GM19397 (cell line): ENCODE results near the gene ISM1.
"Not testable (repeated sequence)": the region's sequence is repeated elsewhere in the genome, so short reads cannot be mapped to it uniquely, and the experiment has no call there.

Experiments used
- ATAC-seq: cut with Tn5 transposase; IDR thresholded peaks from one replicate; pipeline ENCODE4 v1.9.1; 2021; ENCODE audit warnings: mild to moderate bottlenecking, moderate library complexity; ENCODE audit not compliant: unreplicated experiment

Gene ISM1

DNA sequence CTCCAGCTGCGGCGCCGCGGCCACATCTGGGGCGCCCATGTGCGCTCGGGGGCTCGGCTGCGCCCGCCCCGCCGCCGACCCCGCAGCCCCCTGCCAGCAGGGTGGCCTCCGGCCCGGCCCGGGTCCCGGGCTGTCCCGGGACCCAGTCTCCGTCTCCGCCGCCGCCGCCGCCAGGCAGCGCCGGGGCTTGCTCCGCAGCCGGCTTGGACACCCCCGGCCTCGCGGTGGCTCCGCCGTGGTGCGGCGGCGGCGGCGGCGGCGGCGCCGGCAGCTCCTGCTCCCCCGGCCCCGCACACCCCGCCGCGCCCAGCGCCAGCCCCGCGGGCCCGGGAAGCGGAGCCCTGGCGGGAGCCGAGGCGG is 219 bp downstream of the ISM1 start:
- ATAC-seq, result peak; percentile 41

DNA sequence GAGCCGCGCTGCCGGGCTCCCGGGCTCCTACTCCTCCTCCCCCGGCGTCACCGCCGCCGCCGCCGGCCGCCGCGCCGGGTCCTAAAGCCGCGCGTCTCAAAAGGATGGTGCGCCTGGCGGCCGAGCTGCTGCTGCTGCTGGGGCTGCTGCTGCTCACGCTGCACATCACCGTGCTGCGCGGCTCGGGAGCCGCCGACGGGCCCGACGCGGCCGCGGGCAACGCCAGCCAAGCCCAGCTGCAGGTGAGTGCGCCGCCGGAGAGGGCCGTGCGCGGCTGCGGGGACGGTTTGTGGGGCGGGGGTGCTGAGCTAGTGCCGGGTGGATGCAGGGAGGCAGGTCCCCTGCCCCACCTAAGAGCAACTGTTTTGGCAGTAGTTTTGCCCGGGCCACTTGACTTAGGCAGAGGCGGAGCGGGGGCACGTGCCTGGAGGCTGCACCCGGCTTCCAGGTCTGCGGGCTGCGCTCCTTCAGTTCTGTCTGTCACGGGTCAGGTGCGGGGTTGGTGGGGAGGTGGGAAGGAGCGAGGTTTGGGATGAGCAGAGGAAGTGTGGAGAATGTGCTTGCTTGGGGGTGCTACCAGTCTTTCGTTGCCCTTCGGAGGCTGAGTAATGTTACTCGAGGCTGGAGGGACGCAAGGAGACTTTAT is 722 bp downstream of the ISM1 start:
- ATAC-seq, result peak; percentile 87

- no peak for ATAC-seq
These were observed 1.2 kb downstream of the ISM1 start for GRCh38 chr20:13222319-13222716.

DNA sequence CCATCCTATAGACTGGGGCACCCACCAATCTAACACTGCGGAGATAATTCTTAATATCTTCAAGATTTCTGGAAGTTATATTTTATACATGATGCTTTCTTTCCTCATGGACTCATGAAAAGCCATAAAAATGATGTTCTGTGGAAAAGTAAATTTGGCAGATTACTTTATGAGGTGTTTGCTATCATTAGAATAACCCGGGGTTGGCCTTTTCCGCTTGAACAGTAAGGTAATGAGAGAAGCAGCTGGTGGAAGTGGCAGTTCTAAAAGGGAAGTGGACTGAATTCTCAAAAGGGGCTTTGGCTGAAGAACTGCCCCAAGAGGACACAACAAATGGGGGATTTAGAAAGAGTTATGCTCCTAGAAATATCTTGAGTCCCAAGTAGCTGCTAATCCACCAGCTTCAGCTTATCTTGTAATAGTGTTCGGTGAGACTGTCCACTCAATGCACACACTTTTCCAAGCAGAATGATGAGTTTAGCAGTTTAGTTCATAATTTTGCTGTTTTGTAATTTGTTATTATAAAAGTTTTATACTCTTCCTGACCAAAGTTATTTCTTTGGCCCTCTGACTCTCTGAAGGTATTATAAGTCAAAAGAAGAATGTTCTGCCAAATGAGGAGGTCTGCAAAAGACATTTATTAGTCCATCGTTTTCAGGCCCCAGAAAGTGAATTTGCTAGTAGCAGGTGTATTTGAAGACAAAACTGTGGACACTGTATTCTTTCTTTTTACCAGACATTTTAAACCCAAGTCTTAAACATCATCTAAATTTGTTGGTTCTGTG is 2.9 kb downstream of the ISM1 start:
- ATAC-seq, result no peak

DNA sequence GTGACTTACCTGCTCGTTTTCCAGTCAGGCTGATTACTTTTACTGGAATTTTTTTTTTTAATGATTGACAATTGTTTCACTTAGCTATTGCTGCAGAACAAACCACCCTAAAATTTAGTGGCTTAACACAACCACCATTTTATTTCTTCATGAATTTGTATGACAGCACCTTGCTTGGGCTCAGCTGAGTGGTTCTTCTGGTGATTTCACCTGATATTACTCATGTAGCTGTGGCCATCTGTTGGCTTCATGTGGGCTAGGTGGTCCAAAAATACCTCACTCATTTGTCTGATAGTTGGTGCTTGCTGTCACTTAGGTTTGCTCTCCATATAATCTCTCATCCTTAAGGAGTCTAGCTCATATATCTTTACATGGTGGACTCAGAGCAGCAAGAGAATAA is 5.3 kb downstream of the ISM1 start:
- no peak for ATAC-seq

DNA sequence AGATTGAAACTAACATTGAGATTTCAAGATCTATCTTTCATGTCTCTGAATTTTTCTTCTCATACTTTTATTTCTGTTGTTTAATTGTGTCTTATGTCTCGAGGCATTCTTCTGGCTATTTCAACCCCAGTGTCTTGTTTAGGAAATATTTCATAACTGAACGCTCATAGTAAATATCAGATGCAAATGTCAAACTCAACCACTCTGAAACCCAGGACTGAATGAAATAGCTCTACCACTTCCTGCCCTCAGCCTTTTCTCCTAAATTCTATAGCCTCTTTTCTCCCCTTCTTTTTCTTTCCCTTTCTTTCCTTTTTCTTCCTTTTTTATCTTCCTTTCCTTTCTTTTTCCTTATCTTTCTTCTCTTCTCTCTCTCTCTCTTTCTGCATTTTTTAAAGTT is 7.7 kb downstream of the ISM1 start:
- no peak for ATAC-seq

GRCh38 chr20:13229538-13229937 is 8.5 kb downstream of the ISM1 start:
- peak; percentile 70 for ATAC-seq

GRCh38 chr20:13231031-13231752 is 10.1 kb downstream of the ISM1 start:
- no peak for ATAC-seq

- ATAC-seq, result no peak
These were observed 11.9 kb downstream of the ISM1 start for GRCh38 chr20:13232999-13233398.

GRCh38 chr20:13234961-13235360 is 13.9 kb downstream of the ISM1 start:
- no peak for ATAC-seq

GRCh38 chr20:13236360-13236759 is 15.3 kb downstream of the ISM1 start:
- ATAC-seq, result not testable (repeated sequence)

DNA sequence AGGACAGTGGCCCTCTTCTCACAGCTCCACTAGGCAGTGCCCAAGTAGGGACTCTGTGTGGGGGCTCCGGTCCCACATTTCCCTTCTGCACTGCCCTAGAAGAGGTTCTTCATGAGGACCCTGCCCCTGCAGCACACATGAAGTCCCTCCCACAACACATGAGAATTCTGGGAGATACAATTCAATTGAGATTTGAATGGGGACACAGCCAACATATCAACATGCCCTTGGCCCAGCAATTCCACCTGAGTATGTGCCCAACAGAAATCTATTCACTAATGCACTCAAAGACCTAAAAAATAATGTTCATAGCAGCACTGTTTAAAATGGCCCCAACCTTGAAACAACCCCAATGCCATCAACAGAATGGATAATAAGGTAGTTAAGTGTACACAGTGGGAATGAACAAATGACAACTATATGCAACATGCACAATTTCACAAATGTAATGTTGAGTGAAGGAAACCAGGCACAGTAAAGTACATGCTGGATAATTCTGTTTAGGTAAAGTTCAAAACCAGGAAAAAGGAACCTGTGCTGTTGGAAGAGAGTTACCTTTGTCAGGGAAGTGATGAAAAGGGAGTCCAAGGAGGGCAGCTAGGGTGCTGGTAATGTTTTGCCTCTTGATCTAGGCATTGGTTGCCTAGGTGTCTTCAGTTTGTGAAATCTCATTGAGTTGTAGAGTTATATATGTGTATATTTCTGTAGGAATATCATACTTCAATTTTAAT is 16.1 kb downstream of the ISM1 start:
- no peak for ATAC-seq

GRCh38 chr20:13238001-13238653 is 17.1 kb downstream of the ISM1 start:
- ATAC-seq, result no peak

GRCh38 chr20:13243826-13244376 is 22.8 kb downstream of the ISM1 start:
- no peak for ATAC-seq

- no peak for ATAC-seq
These were observed 24.2 kb downstream of the ISM1 start for GRCh38 chr20:13245250-13245723.

GRCh38 chr20:13249118-13249797 is 28.2 kb downstream of the ISM1 start:
- no peak for ATAC-seq

GRCh38 chr20:13249798-13250170 is 28.7 kb downstream of the ISM1 start:
- no peak for ATAC-seq

DNA sequence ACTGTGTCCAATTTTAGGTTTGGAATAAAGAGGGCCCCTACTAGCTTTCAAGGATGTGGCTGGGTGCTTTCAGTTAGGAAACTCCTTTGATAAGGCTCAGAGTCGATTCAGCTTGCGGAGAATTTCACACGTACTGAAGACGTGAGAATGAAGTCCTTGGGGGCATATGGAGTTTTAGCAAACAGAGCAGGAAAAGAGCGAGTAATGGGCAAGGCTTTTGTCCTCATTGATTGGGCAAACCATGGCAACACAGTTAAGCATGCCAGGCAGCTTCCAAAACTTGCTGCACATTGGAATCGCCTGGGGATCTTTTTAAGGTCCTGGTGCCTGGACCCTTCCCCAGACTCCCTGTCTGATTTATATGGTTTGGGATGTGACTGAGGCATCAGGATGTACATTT is 29.2 kb downstream of the ISM1 start:
- ATAC-seq, result no peak

- ATAC-seq, result no peak
These were observed 30.2 kb downstream of the ISM1 start for GRCh38 chr20:13251106-13251903.
